Stimulated activated CD4-positive, alpha-beta T cell treated with anti-CD3 and anti-CD28 coated beads, Interleukin-4, amount 100 ng/mL, for 4 hours (primary cell): ENCODE results near the gene STX5.
A peak's percentile ranks its signal among the peaks of the same experiment; 100 is the strongest.
"Not testable (repeated sequence)": the region's sequence is repeated elsewhere in the genome, so short reads cannot be mapped to it uniquely, and the experiment has no call there.

Experiments used
- DNase-seq, 2 experiments: peaks; one replicate each; pipeline ENCODE4 v3.0.0-alpha.2; 2020

STX5 gene

DNA sequence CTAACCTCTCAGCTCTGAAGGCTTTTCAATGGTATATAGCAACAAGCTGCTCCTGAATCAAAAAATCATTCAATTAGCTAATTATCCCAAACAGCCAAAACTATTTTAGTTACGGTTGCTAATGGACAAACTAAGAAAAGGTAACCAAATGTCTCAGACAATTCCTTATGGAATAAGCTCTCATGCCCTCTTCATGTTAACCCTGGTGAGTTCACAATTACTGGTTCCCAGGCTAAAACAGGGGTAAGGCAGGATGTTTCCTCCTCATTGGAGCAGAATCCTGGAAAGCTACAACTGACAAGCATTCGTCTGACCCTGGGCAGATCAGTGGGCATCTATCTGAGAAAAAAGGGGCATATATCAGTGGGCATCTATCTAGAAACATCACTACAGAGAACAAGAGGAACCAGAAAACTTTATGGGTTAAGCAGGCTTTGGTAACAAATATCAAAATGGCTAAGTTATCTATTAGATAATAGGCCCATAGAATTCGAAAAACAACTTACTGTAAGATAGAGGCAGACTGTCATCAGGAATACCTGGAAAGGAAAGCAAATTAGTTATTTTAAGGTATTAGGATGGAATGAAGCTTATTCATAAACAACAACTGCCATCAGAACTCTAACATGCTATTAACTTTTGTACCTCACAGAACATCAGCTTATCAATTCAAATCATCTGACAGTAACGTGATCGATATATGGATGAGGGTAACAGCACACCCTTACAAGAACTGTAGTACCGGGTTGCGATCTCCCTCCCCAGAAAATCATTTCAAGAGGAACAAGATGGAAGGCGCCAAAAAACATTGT is 22.4 kb upstream of the STX5 start:
- no peak for DNase-seq

DNA sequence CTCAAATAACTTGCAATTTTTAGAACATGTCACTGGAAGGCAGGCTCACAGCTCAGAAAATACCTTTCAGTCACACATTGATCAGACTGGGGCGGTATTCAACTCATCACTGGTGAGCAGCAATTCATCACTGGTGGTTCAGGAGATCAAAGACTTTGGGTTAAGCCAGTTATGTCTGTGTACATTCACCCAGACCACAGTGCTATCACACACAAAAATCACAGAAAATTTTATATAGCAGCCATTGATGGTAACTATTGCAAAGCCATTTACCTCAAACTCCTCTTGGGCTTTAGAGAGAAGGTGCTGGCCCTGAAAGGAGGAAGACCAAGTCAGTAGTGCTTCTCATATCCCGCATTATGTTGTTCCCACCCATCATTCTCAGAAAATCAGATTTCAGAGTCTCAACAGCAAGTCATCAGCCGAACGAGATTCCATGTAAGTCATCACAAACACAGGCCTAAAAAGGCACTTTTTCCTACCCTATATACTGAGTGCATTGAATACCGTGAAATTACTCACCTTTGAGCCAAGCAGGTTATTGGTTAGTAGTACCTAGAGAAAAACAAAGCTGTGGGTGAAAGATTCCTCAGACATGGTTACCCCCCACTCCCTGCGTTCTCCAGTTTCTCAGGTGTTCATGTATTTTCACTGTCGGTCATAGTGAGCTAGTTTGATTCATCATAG is 21.6 kb upstream of the STX5 start:
- peak in 1 of 2 experiments; percentile 21 for DNase-seq

DNA sequence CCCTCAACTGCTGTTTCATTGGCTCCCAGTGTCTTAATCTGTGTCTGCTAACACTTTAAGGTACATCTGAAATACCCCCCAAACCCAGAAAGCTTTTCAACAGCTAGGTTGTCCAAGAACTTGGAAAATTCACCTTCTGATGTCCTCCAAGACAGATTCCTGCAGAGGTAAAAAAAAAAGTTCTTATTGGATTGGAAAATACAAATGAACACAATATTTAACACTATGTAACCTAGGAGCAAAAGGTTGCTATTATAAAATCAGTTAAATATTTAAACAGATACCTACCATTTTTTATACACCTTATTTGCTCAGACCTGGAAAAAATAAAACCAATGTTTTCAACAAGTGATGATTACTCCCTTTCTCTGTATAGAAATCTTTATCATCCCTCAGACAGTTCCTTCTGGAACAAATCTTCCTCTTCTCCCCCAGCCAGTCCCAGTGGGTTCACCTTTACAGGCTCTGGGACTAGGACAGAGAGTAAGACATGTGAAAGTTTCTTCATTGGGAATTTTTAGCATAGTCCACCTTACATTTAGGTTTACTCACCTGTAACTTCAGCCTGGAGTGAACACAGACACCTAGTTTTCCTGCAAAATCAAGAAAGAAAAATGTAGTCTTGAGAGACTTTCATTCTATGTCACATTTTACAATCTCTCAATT is 20.8 kb upstream of the STX5 start:
- DNase-seq = no peak

DNA sequence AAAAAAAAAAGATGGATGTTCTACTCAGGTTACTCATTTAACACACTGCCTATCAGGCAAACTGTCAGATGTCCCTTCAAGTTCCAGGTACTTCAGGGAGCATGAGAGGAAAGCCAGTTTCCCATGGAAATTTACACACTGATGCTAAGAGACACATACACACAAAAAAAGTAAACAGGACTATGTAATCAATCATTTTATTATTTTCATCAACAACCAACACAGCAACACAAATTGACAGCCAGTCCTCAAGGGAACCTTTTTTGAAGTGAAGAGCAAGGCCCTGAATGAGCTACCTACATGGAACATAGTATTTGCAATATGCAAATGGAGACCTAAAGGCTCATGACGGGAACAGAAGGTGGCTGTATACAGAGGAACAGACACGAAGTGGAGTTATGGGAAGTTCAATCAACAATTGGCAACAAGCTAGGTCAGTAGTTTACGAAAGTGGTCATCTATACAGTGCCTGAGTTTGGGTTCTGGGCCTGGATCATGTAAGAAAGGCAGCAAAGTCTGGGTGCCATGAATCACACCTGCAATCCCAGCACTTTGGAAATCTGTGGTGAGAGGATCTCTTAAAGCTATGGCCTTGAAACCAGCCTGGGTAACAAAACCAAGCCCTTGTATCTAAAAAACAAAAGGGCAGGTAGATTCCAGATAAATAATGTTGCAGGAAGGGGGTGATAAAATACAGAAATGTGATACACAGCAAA is 20.1 kb upstream of the STX5 start:
- no peak for DNase-seq

DNA sequence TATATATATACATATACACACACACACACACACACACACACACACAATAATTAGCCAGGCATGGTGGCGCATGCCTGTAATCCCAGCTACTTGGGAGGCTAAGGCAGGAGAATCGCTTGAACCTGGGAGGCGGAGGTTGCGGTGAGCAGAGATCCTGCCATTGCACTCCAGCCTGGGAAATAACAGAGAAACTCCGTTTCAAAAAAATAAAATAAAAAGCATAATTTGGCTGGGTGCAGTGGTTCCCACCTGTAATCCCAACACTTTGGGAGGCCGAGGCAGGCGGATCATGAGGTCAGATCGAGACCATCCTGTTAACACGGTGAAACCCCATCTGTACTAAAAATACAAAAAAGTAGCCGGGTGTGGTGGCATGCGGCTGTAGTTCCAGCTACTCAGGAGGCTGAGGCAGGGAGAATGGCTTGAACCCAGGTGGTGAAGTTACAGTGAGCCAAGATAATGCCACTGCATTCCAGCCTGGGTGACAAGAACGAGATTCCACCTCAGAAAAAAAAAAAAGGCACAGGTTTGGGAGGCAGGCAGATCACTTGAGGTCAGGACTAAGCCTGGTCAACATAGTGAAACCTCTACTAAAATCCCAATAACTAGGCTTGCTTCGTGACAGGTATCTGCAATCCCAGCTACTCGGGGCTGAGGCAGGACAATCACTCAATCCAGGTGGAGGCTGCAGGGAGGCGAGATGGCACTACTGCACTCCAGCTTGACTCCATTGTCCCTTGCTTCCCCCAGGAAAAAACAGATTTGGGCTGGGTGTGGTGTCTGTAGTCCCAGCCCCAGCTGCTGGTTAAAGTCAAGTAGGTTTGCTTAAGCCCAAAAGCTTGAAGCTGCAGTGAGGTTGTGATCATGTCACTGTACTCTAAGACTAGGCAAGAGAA is 19.3 kb upstream of the STX5 start:
- DNase-seq = peak in 1 of 2 experiments; percentile 30

DNA sequence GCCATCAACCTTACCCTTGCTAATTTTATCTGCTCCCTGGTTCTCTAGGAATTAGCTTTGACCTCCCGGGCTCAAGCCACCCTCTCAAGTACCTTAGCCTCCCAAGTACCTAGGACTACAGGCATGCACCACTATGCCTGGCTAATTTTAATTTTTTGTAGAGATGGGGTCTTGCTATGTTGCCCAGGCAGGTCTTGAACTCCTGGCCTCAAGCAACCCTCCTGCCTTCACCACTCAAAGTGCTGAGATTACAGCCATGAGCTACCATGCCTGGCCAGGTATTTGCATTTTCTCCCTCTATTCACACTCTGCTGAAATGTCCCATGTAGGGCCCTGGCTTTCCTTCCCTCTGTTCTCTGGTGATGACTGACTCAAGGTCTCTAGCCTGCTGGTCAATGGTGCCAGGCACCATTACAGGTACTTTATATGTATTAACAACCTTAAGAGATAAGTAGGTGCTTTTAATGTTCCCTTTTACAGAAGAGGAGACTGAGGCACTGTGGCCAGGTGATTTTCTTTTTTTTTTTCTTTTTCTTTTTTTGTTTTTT is 16.0 kb upstream of the STX5 start:
- no peak for DNase-seq

DNA sequence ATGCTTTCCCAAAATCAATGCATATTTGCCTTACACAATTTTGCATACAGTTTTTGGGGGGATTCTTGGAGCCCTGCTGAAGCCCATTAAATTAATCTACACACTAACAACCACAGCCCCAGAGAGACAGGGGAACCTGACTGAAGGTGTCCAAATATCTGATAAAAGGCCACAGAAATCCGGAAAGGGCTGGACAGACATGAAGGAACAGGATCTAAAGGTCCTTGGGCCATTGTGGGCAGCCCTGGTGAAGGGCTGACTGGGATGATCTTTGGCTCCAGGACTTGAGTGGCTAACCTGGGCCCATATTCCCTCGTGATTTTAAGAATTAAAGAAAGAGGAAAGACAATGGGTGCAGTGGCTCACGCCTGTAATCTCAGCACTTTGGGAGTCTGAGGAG is 14.3 kb upstream of the STX5 start:
- no peak for DNase-seq

DNA sequence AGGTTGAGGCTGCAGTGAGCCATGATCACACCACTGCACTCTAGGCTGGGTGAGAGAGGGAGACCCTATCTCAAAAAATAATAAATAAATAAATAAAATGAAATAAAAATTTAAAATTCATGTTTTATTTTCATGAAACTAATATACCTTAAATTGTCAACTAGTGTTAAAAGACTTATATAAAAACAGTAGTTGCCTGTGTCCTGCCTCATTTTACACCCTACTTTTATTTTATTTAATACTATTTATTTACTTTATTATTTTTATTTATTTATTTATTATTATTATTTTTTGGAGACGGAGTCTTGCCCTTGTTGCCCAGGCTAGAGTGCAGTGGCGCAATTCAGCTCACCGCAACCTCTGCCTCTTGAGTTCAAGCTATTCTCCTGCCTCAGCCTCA is 12.3 kb upstream of the STX5 start:
- DNase-seq = no peak

DNA sequence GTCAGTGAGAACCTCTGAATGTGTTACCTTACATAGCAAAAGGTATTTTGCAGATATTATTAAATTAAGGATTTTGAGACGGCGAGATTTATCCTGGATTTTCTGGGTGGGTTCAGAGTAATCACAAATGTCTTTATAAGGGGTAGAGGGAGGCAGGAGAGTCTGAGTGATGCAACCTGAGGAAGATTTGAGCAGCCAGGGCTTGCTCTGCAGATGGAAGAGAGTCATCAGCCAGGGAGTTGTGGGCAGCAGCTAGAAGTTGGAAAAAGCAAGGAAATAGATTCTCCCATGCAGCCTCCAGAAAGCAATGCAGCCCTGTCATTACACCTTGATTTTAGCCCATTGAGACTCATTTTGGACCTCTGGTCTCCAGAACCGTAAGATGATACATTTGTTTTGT is 11.6 kb upstream of the STX5 start:
- no peak for DNase-seq

DNA sequence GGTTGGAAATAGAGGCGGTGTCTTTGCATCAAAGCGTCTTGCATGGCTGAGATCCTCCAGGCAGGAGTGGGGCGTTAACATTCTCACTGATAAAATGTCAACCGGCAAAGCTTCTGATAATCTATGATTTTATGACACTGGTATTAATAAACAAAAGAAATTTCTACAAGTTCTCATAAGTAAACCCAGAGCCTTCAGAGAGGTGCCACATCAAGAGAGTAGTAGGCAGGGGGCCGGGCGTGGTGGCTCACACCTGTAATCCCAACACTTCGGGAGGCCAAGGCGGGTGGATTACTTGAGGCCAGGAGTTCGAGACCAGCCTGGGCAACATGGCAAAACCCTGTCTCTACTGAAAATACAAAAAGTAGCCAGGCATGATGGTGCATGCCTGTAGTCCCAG is 11.0 kb upstream of the STX5 start:
- DNase-seq = not testable (repeated sequence)

DNA sequence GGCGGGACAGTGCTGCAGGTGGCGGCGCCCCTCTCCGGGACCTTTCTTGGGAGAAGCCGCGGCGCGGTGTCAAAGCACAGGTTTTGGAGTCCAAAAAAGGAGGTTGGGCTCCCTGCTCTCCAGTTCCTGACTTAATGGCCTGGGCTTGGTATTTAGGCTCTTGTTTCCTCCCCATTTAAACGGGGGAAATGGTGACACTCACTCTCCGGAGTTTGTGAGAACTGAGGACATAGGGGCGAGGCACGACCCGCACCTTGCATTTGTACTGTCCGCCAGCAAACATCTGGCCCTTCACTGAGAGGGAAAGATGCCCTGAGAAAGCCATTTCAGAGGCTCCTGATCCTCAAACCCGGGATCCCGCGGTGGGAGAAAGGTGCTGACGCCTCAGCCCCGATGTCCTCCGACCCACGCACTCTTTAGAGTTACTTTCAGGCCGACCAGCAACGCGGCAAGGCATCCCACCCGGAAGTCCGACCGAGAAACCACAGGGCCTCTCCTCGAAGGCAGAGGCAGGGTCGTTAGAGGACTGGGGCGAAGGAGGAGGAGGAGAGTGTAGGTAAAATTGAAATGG is 10.4 kb upstream of the STX5 start:
- peak; percentile 34 to 45 for DNase-seq

DNA sequence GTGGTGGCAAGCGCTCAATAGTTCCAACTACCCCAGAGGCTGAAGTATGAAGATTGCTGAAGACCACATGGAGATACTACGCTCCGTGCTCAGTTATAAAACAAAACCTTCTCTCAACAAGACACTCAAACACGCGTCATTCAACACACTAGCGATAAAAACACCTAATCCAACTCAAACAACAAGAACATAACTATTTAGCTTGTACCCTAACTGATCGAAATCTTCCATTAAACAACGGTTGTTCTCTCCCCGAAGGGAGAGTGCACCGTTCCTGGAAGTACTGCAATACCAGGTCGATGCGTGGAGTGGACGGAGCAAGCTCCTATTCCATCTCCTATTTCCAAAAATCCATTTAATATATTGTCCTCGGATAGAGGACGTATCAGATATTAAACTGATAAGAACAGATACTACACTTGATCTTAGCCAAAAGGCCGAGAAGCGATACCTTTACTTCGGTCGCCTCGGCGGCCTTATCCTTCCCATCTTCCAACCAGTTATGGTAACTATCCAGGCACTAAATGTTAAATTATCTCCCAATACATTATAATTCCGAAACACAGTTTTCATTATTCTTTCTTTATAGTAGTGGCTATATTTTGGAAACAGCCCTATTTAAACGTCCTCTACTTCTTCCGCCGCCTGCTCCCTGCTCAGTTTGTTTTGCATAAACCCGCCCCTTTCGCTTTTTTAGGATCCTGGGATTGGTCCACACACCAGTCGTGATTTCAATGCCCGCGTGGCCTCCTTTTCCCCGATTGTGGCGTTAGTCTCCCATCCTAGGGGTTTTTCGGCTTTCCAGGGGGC is 9.7 kb upstream of the STX5 start:
- peak; percentile 61 to 85 for DNase-seq

DNA sequence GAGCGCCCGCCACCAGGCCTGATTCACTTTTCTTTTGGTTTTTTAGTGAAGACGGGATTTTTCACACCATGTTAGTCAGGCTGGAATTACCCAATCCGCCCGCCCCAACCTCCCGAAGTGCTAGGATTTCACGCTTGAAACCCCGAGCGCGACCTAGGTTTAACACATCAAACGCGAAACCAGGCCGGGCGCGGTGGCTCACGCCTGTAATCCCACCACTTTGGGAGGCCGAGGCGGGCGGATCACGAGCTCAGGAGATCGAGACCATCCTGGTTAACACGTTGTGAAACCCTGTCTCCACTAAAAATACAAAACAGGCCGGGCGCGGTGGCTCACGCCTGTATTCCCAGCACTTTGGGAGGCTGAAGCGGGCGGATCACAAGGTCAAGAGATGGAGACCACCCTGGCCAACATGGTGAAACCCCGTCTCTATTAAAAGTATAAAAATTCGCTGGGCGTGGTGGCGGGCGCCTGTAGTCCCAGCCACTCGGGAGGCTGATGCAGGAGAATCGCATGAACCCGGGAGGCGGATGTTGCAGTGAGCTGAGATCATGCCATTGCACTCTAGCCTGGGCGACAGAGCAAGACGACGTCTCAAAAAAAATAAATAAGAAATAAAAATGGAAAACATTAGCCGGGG is 9.0 kb upstream of the STX5 start:
- peak; percentile 68 to 69 for DNase-seq

DNA sequence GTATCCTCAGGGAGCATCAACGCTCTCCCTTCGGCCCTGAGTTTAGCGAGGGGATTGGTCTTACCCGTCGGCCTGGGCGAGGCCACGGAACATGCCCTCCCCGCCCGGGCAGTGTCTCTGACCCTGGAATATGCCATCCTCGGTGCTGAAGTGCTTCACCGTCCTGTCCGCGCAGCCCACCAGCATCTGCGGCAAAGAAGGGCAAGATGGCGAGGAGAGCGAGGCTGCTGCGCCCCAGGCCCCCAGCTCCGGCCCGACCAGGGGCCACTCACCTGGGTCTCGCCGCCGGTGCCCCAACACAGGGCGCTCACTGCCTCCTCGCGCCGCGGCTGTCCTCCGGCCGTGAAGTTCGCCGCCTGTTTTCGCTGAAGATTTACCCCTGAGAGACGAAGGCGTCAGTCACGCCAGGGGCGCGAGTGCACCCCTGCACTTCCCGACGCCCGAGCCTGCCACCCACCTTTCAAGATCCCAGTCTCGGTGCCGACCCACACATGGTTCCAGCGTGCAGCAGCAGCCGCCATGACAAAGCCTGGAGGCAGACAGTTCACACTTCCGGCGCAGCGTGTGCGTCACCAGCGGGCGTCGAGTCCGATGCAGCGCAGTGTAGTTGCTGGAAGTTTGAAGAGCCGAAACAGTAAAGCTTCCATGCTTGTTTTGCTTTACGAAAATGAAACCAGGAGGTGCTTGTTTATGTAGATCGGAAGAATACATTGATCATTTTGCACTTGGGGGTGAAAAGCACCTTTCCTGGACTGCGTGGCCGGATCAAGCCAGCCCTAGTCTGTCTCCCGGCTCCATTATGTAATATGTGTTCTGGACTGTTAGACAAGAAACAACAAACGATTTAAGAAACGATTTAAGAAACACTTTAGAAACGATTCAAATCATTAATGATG is 7.4 kb upstream of the STX5 start, which contains the start of gene WDR74:
Gene WDR74, minus strand, starts transcription at position 541 of the 896 bp plus-strand sequence. Its CDS starts 20 bp downstream, at position 521.
- DNase-seq = peak; percentile 85 to 94

DNA sequence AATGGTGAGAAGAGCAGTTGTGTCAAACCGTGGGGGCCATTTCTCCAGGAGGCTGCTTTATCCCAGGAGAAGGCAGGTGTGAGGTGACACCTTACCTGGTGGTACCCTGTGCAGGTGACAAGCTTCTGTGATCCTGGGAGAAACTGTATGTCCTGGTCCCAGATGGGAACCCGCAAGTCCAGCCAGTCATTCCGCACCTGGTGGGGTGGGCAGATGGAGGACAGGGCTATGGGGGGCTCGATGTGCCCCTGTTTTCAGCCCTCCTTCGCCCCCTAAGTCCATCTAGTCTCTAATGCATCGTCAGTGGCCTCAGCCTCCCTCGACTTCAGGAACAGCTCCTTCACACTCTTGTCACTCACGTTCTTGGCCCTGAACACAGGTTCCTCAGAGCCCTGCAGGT is 3.5 kb upstream of the STX5 start:
- no peak for DNase-seq

DNA sequence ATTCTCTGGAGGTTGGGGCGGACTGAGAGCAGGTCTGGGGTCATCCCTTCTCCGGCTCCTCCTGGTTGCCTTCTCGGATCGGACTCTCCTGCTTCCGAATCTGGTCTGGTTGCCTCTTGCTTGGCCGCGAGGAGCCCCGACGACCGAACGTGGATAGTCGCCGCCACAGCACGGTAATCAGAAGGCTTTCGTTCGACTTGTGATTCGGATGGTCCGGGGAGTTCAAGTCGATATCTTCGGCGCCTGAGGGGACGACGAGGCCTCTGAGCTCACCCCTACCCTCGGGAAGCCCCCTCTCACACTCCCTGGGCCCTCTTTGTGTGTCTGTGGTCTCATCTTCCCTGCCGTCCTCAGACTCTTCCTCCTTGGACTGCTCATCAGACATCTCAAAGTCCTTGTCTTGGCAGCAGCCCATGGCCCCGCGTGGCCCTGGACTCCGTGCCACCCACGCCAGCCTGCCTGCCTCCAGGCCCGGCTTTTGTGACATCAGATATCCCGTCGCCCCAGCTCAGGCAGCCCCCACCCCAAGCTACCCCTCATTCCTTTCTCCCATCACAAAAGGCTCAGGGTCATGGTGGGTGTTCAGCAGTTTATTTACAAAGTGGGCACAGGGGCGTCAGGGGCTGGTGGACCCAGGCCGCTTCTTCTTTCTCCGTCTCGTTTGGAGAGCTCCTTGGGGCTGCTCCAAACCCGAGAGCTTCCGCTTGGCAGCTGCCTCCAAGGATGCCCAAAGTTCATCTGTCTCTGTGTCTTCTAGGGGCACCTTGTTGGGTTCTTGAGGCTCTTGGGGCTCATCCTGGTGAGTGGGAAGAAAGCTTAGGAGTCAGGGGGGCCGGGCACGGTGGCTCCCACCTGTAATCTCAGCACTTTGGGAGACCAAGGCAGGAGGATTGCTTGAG is 734 bp upstream of the STX5 start, which contains the start of gene TEX54:
Gene TEX54, minus strand, starts transcription at position 506 of the 899 bp plus-strand sequence.
- peak in 1 of 2 experiments; percentile 27 for DNase-seq

DNA sequence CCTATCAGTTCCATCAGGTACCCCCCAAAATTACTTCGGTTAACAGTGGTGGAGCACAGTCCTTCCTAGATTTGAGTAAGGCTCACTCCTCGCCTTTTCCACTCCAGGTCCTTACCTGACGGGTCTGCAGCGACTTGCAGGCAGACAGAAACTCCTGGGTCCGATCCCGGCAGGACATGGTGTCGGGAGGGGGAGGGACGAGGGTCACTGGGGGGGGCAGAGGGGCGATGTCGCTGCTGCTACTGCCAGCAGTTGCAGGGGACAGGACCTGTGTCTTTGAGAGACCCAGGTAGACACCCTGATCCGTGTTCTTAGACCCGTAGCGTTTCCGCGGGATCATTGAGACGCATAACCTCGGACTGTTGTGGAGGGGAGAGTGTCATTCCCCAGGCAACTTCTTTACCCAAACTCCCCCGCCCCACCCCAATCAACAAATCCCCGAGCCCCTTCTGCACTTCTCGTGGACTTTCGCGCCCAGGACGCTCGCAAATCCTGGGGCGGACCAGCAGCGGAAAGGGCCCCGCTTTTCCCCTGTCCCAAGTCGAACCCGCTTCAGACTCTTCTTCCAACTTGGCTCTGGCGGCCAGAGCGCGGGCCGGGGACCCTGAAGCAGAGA is 839 bp downstream of the STX5 start:
- no peak for DNase-seq
